H1 (cell line): ENCODE results near the gene PCBP2.

ENCODE experiments used
- CBX8 ChIP-seq: fragments of 300-800, 300-1000 bp; sonication (generic); IDR thresholded peaks from 2 replicates; pipeline ENCODE4 v1.7.1; 2016; ENCODE audit warnings: low read depth, low read length, borderline replicate concordance
- CREB1 ChIP-seq: IDR thresholded peaks from 2 replicates; pipeline ENCODE4 v1.6.1; 2012; ENCODE audit warnings: inconsistent platforms
- CTCF ChIP-seq, 3 experiments: IDR thresholded peaks; 1 replicate in 2 of 3; 2 replicates in 1 of 3; pipeline versions ENCODE4 v1.5.1 to v1.6.1; 2011; ENCODE audit warnings: low read length in 3 of 3, mild to moderate bottlenecking in 3 of 3, inconsistent platforms in 2 of 3, low read depth in 1 of 3, moderate library complexity in 1 of 3; ENCODE audit not compliant: insufficient read depth in 1 of 3; ENCODE audit errors: control extremely low read depth in 1 of 3
- EP300 ChIP-seq, 2 experiments: IDR thresholded peaks; 1 replicate in 1 of 2; 2 replicates in 1 of 2; pipeline ENCODE4 v1.6.1; 2011 to 2012; ENCODE audit warnings: low read depth in 2 of 2, low read length in 2 of 2, mild to moderate bottlenecking in 2 of 2, borderline replicate concordance in 1 of 2, inconsistent platforms in 1 of 2, moderate library complexity in 1 of 2
- EZH2 ChIP-seq: fragments of 200-600 bp; sonication (generic); IDR thresholded peaks from 2 replicates; pipeline ENCODE4 v1.7.1; 2012; ENCODE audit warnings: low read depth, mild to moderate bottlenecking, moderate library complexity, low read length, inconsistent platforms; ENCODE audit not compliant: severe bottlenecking
- HDAC6 ChIP-seq: IDR thresholded peaks from one replicate; pipeline ENCODE4 v1.7.1; 2012; ENCODE audit warnings: low read depth, mild to moderate bottlenecking, inconsistent platforms, low read length, moderate library complexity
- POLR2A ChIP-seq, 2 experiments: IDR thresholded peaks; 1 replicate in 1 of 2; 2 replicates in 1 of 2; pipeline ENCODE4 v1.6.1; 2011; ENCODE audit warnings: low read depth in 2 of 2, low read length in 2 of 2, mild to moderate bottlenecking in 2 of 2; ENCODE audit errors: control extremely low read depth in 1 of 2
- SP1 ChIP-seq: IDR thresholded peaks from 2 replicates; pipeline ENCODE4 v1.6.1; 2011; ENCODE audit warnings: low read depth, low read length
- SP4 ChIP-seq: IDR thresholded peaks from 2 replicates; pipeline ENCODE4 v1.6.1; 2012; ENCODE audit warnings: low read length, inconsistent platforms
- SRF ChIP-seq: IDR thresholded peaks from 2 replicates; pipeline ENCODE4 v1.6.1; 2011; ENCODE audit warnings: mild to moderate bottlenecking, low read depth, low read length, moderate library complexity

- no peak for TF ChIP-seq POLR2A (IDR thresholded peaks at IDR 0.05; ENCODE audit: control extremely low read depth in 1 of 2, low read depth in 2 of 2, low read length in 2 of 2)
- TF ChIP-seq EZH2, result no peak
- no peak for TF ChIP-seq CTCF (IDR thresholded peaks at IDR 0.05; ENCODE audit: control extremely low read depth in 1 of 3, insufficient read depth in 1 of 3, low read depth in 1 of 3, low read length in 3 of 3)
- no peak for TF ChIP-seq SP1
- no peak for TF ChIP-seq CREB1
- TF ChIP-seq HDAC6, result no peak
- TF ChIP-seq SP4, result no peak
- no peak for TF ChIP-seq EP300 (IDR thresholded peaks at IDR 0.05; ENCODE audit: borderline replicate concordance in 1 of 2, low read depth in 2 of 2, low read length in 2 of 2)
- no peak for TF ChIP-seq CBX8
- TF ChIP-seq SRF, result no peak
Measured at GRCh38 chr12:53443955-53444354, 7.9 kb upstream of the PCBP2 start.
